Astrocyte (in vitro differentiated cells and primary cell): ENCODE data around the gene DISP1. TPM values are rescaled to one million over a fixed set of nuclear protein-coding genes. Genes with fewer than 3 reads are reported as not detected.

ENCODE experiments used
- DNase-seq: peaks from one replicate; pipeline ENCODE4 v3.0.0-alpha.2; 2010; ENCODE audit warnings: low read depth
- FAIRE-seq: peaks from 2 replicates; lab custom pipeline; 2011; peaks lifted over from hg19 to GRCh38; lab: Jason Lieb, UNC
- H2AFZ ChIP-seq: 2 replicates; pipeline ENCODE4 v1.6.0; 2012; ENCODE audit warnings: low read depth, low read length, inconsistent platforms
- H3K27ac ChIP-seq: 2 replicates; pipeline ENCODE4 v1.5.1; 2011; ENCODE audit warnings: low read depth, low read length, inconsistent platforms
- H3K27me3 ChIP-seq: 2 replicates; pipeline ENCODE4 v1.6.0; 2011; ENCODE audit warnings: low read length, inconsistent platforms; ENCODE audit not compliant: insufficient read depth
- H3K36me3 ChIP-seq: 2 replicates; pipeline ENCODE4 v1.5.1; 2011; ENCODE audit warnings: low read length, inconsistent platforms; ENCODE audit not compliant: insufficient read depth
- H3K4me1 ChIP-seq: 2 replicates; pipeline ENCODE4 v1.5.1; 2011; ENCODE audit warnings: low read length, inconsistent platforms; ENCODE audit not compliant: insufficient read depth
- H3K4me2 ChIP-seq: 2 replicates; pipeline ENCODE4 v1.6.0; 2012; ENCODE audit warnings: low read length, inconsistent platforms
- H3K4me3 ChIP-seq: 2 replicates; pipeline ENCODE4 v1.5.1; 2011; ENCODE audit warnings: low read depth, mild to moderate bottlenecking, low read length, inconsistent platforms; ENCODE audit not compliant: insufficient read depth
- H3K79me2 ChIP-seq: 2 replicates; pipeline ENCODE4 v1.6.0; 2012; ENCODE audit warnings: mild to moderate bottlenecking, low read length, inconsistent platforms; ENCODE audit not compliant: insufficient read depth
- H3K9ac ChIP-seq: 2 replicates; pipeline ENCODE4 v1.6.0; 2012; ENCODE audit warnings: mild to moderate bottlenecking, low read length, inconsistent platforms
- H3K9me3 ChIP-seq: 2 replicates; pipeline ENCODE4 v1.5.1; 2012; ENCODE audit warnings: low read depth, mild to moderate bottlenecking, low read length, inconsistent platforms; ENCODE audit not compliant: insufficient read depth
- H4K20me1 ChIP-seq: 2 replicates; pipeline ENCODE4 v1.6.0; 2012; ENCODE audit warnings: low read length, inconsistent platforms; ENCODE audit not compliant: insufficient read depth
- H3K27ac Mint-ChIP-seq: one replicate; pipeline ENCODE4 v1.8.0; 2021; ENCODE audit warnings: mild to moderate bottlenecking, mixed read lengths; ENCODE audit not compliant: unreplicated experiment
- H3K27me3 Mint-ChIP-seq: one replicate; pipeline ENCODE4 v1.8.0; 2021; ENCODE audit warnings: low read depth, mixed read lengths; ENCODE audit not compliant: unreplicated experiment
- H3K36me3 Mint-ChIP-seq: one replicate; pipeline ENCODE4 v1.8.0; 2021; ENCODE audit warnings: low read depth, mixed read lengths; ENCODE audit not compliant: unreplicated experiment
- H3K4me1 Mint-ChIP-seq: one replicate; pipeline ENCODE4 v1.8.0; 2021; ENCODE audit warnings: low read depth, mixed read lengths; ENCODE audit not compliant: unreplicated experiment
- H3K4me3 Mint-ChIP-seq: one replicate; pipeline ENCODE4 v1.8.0; 2021; ENCODE audit warnings: mild to moderate bottlenecking, moderate library complexity, mixed read lengths; ENCODE audit not compliant: unreplicated experiment
- H3K9me3 Mint-ChIP-seq: one replicate; pipeline ENCODE4 v1.8.0; 2021; ENCODE audit warnings: mild to moderate bottlenecking, mixed read lengths; ENCODE audit not compliant: unreplicated experiment
- EZH2 ChIP-seq: IDR thresholded peaks from 2 replicates; pipeline ENCODE4 v1.6.1; 2012; ENCODE audit warnings: mild to moderate bottlenecking, low read length, inconsistent platforms; ENCODE audit not compliant: insufficient read depth
- total RNA-seq: library from RNA; stranded (reverse); gene quantifications from 2 replicates; pipeline ENCODE4 v1.2.1, GENCODE V29; 2021
- TF ChIP-seq, protein P1 (sequence below): IDR thresholded peaks from 2 replicates; pipeline ENCODE4 v1.5.1; 2011; ENCODE audit warnings: low read depth, mild to moderate bottlenecking, inconsistent platforms, low read length, moderate library complexity; ENCODE audit not compliant: insufficient read depth

The DISP1 gene
- total RNA-seq, 1 donor from 2014 or later, result 4.1 TPM

DNA sequence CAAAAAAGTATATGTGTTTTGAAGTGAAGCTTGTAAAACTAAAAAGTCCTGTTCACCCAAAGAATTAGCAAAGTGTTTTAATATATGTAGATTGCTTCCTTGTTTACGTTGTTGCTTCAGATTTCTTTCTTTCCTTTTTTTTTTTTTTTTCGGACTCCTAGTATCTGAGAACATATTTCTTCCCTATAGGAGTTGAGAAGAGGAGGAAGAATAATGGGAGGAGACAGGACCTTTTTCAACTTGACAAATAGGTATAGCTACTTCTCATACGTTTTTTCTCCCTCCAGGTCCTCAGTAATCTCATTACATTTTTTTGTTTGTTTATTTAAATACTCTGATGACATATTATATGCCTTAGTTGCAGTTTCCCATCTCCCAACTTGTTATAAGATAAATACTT is 8.9 kb downstream of the DISP1 start:
- Histone ChIP-seq H3K4me2 (no peak overlapping the region), H4K20me1 (peaks cover 15% of the 10 kb centered on the region), H3K36me3 (no peaks in the 10 kb centered on the region), H3K9ac (no peak overlapping the region), H3K27me3 (no peaks in the 10 kb centered on the region), H3K4me3 (no peak overlapping the region), H3K27ac (no peak overlapping the region), H3K9me3 (no peaks in the 10 kb centered on the region), H3K79me2 (peaks cover 61% of the 10 kb centered on the region), H2AFZ (no peak overlapping the region), H3K4me1 (peaks cover 8% of the 10 kb centered on the region)
- TF ChIP-seq EZH2, result no peak
- TF ChIP-seq, protein P1, sequence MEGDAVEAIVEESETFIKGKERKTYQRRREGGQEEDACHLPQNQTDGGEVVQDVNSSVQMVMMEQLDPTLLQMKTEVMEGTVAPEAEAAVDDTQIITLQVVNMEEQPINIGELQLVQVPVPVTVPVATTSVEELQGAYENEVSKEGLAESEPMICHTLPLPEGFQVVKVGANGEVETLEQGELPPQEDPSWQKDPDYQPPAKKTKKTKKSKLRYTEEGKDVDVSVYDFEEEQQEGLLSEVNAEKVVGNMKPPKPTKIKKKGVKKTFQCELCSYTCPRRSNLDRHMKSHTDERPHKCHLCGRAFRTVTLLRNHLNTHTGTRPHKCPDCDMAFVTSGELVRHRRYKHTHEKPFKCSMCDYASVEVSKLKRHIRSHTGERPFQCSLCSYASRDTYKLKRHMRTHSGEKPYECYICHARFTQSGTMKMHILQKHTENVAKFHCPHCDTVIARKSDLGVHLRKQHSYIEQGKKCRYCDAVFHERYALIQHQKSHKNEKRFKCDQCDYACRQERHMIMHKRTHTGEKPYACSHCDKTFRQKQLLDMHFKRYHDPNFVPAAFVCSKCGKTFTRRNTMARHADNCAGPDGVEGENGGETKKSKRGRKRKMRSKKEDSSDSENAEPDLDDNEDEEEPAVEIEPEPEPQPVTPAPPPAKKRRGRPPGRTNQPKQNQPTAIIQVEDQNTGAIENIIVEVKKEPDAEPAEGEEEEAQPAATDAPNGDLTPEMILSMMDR, result no peak
- no peak for DNase-seq
- Mint-ChIP-seq H3K4me1 (peaks cover 12% of the 10 kb centered on the region), H3K36me3 (no peaks in the 10 kb centered on the region), H3K4me3 (no peak overlapping the region), H3K27me3 (no peaks in the 10 kb centered on the region), H3K27ac (no peak overlapping the region), H3K9me3 (no peaks in the 10 kb centered on the region)
- FAIRE-seq, result no peak

DNA sequence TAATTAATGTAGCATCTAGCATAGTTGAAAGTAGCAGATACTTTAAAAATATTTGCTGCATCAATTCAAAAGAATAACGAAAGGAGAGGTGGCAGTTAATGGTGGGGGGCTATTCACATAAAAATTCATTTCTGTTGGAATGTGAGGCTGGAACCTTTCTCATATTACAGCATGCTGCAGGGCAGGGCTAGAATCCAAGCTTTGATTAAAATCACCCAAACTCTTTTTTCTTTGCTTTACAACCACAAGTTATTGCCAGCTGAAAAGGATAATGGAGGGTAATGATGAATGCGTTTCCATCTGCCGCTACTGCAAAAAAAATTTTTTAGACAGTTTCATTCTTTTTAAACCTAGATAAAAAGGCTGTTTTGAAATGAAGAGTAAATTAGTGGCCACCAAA is 9.8 kb downstream of the DISP1 start:
- Mint-ChIP-seq H3K9me3 (no peaks in the 10 kb centered on the region), H3K4me1 (peaks cover 12% of the 10 kb centered on the region), H3K36me3 (no peaks in the 10 kb centered on the region), H3K4me3 (no peak overlapping the region), H3K27ac (no peak overlapping the region), H3K27me3 (no peaks in the 10 kb centered on the region)
- no peak overlapping the region for H2AFZ ChIP-seq
- H3K9me3 ChIP-seq, result no peaks in the 10 kb centered on the region
- H3K79me2 ChIP-seq, result peaks cover 51% of the 10 kb centered on the region
- H4K20me1 ChIP-seq, result peaks cover 15% of the 10 kb centered on the region
- no peak overlapping the region for H3K9ac ChIP-seq
- no peaks in the 10 kb centered on the region for H3K27me3 ChIP-seq
- no peak overlapping the region for H3K27ac ChIP-seq
- peak; percentile 13 for DNase-seq
- H3K4me2 ChIP-seq, result peak overlapping the region; percentile 45
- FAIRE-seq, result no peak
- H3K4me3 ChIP-seq, result no peak overlapping the region
- H3K4me1 ChIP-seq, result peaks cover 8% of the 10 kb centered on the region
- TF ChIP-seq EZH2, result no peak
- TF ChIP-seq, protein P1, result no peak
- H3K36me3 ChIP-seq, result no peaks in the 10 kb centered on the region

DNA sequence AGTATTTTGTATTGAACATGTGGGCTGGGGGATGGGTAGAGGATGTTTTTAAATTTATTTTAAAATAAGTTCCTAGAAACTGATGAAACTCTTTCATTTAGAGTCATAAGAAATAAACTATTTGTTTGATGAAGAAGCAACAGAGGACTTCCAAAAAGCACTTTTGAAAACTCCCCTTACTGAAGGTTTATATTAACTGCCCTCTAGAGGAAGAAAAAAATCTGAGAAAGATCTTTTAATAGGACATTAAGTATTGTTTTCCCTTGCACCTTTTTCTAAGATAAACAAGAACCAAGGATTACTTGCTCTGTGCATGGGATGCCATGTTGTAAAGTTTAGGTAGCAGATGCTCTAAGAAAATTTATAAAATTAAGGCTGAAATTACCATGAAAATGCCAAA is 14.1 kb downstream of the DISP1 start:
- H3K4me1 Mint-ChIP-seq, result peaks cover 15% of the 10 kb centered on the region
- H3K27ac ChIP-seq, result no peak overlapping the region
- H3K9ac ChIP-seq, result no peak overlapping the region
- FAIRE-seq (peak; percentile 26), DNase-seq (no peak)
- no peaks in the 10 kb centered on the region for H3K36me3 ChIP-seq
- no peak overlapping the region for H3K4me3 ChIP-seq
- H3K27ac Mint-ChIP-seq, result no peak overlapping the region
- TF ChIP-seq EZH2, result no peak
- TF ChIP-seq, protein P1, result no peak
- H3K79me2 ChIP-seq, result peaks cover 26% of the 10 kb centered on the region
- no peaks in the 10 kb centered on the region for H3K27me3 ChIP-seq
- peaks cover 8% of the 10 kb centered on the region for H3K4me1 ChIP-seq
- H4K20me1 ChIP-seq, result peaks cover 11% of the 10 kb centered on the region
- no peaks in the 10 kb centered on the region for H3K9me3 ChIP-seq
- no peaks in the 10 kb centered on the region for H3K36me3 Mint-ChIP-seq
- no peak overlapping the region for H3K4me3 Mint-ChIP-seq
- H2AFZ ChIP-seq, result no peak overlapping the region
- H3K4me2 ChIP-seq, result no peak overlapping the region
- H3K9me3 Mint-ChIP-seq, result no peaks in the 10 kb centered on the region
- no peaks in the 10 kb centered on the region for H3K27me3 Mint-ChIP-seq
